GM12872 (cell line): ENCODE measurements around the gene EPHB1.

Experiments used
- TF ChIP-seq, protein P1 (sequence below): IDR thresholded peaks from 3 replicates; pipeline ENCODE4 v1.5.1; 2011; ENCODE audit warnings: low read depth, mild to moderate bottlenecking, low read length, moderate library complexity; ENCODE audit not compliant: insufficient read depth

Gene EPHB1

DNA sequence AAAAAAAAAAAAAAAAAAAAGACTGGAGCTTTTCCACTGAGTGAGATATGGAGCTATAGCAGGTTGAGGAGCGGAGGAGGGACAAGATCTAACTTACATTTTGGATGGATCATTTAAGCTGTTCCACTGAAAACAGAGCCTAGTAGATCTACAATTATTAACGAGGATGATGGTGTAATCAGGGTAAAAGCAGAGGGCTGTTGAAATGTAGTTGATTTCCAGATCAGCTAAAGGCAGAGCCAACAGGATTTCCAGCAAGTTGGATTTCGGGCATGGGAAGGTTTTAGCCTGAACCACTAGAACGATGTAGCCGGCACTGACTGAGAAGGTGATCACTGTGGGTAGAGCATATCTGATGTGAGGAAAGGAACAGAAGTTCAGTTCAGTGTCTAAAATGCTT lies 360.7 kb downstream of the EPHB1 start:
- TF ChIP-seq, protein P1, sequence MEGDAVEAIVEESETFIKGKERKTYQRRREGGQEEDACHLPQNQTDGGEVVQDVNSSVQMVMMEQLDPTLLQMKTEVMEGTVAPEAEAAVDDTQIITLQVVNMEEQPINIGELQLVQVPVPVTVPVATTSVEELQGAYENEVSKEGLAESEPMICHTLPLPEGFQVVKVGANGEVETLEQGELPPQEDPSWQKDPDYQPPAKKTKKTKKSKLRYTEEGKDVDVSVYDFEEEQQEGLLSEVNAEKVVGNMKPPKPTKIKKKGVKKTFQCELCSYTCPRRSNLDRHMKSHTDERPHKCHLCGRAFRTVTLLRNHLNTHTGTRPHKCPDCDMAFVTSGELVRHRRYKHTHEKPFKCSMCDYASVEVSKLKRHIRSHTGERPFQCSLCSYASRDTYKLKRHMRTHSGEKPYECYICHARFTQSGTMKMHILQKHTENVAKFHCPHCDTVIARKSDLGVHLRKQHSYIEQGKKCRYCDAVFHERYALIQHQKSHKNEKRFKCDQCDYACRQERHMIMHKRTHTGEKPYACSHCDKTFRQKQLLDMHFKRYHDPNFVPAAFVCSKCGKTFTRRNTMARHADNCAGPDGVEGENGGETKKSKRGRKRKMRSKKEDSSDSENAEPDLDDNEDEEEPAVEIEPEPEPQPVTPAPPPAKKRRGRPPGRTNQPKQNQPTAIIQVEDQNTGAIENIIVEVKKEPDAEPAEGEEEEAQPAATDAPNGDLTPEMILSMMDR = no peak

DNA sequence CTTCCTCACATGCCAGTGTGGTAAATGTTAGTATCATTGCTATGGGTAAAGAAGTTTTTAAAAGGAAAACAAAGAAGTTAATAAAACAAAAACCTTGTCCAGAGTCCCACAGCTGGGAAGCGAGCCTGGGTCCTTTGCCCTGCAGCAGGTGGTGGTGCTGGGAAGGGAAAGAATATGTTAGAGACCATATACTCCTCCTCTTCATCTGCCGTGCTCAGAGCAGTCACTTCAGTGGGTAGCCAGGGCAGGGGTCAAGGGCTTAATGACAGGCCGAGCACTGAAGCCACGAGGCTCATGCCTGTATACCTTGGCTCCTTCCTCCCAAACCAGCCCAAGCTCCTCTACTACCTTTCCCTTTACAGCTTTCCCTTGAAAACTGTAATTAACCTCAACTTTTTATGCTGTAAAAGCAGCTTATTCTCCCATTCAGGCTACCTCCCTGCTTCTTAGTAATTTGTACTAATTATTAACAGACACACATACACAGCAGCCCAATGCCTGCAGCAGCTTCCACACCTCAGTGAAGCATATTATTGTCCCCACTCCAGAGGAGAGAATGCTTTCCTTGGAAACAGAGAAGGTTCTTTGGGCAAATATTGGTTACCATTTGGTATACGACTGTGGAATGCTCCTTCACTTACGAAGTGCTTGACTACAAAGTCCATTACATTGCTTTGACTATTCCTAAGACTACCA lies 362.1 kb downstream of the EPHB1 start:
- TF ChIP-seq, protein P1 = no peak

DNA sequence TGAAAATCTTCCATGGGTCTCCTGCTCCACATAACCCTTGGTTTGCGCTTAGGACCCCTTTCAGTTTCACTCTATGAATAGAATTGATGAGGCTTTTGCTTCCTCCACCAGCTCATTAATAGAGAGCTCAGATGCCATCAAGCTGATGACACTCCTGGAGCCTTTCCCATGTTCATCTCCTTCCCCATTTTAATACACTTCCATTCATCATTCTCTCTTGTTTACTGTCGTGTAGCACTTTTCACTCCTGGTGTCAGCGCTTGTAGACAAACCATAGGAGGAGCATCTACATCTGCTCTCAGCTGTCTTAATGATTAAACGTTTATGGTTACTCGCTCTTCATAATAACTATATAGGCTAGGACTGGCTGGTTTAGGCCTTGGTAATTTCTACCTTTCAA lies 363.5 kb downstream of the EPHB1 start:
- TF ChIP-seq, protein P1 = no peak

- TF ChIP-seq, protein P1 = no peak
These were observed 364.7 kb downstream of the EPHB1 start for GRCh38 chr3:135159681-135160247.

DNA sequence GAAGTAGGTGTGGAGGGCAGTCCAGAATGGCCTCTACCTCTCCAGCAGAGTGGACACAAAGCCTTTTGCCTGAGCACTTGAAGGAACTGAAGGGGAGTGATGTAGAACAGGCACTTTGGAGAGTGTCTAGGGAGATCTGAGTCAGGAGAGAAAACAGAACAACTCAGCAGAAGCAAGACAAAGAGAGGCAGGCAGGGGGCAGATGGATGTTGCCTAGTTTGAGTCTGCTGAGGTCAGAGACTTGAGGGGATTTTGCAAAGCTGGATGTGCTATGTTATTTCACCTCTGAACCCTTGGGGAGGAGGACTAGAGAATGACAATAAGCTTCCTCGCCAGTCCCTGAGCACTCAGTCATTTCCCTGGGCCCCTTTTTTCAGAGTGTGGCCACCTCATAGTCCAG lies 366.4 kb downstream of the EPHB1 start:
- TF ChIP-seq, protein P1 = no peak

- TF ChIP-seq, protein P1 = no peak
These were observed 368.6 kb downstream of the EPHB1 start for GRCh38 chr3:135163701-135164100.

GRCh38 chr3:135165260-135165659 lies 370.2 kb downstream of the EPHB1 start:
- TF ChIP-seq, protein P1 = no peak
